ENCODE results near the gene ALAS1.

Gene ALAS1

DNA sequence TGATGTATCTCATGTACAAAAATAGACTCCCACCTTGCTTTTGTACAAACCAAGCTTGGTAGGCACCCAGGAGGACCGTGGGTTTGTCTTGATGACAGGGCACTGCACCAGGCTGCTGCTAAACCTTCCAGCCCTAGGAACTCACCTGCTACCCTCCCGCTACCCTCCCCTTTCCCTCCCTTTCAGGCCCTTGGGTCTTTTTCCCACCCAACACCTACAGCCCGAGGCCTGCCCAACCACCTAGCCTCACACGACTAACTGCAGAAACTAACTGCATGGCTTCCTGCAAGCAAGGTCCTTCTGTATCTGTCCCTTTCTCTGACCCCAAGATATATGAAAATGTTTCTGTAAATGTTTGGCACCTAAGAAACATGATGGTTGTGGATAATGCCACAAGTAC is 58.7 kb downstream of the ALAS1 start:
- POLR2A ChIA-PET (ENCODE audit: low non-redundant PET), result interaction anchor here (0.6 kb wide), 1 partner anchor 21 kb away, joined by 4 read pairs; no protein-coding TSS in a partner anchor

DNA sequence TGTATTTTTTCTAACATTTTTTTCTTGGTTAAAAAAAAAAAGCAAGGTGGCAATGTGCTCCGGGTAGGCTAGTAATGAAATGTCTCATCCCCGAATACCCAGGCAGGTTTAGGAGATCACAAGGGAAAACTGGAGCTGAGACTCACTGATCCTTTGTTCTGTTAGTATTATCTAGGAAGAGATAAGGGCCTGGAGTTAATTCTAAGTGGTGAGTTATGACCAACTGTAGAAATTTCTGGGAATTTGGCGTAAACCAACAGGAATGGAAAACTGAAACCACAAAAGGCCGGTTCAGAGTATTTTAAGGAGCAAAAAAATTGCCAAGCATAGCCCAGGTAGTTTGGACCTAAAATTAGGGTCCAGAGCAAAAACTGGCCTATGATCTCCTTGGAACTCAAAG is 60.0 kb downstream of the ALAS1 start:
- TF ChIP-seq, protein P1, sequence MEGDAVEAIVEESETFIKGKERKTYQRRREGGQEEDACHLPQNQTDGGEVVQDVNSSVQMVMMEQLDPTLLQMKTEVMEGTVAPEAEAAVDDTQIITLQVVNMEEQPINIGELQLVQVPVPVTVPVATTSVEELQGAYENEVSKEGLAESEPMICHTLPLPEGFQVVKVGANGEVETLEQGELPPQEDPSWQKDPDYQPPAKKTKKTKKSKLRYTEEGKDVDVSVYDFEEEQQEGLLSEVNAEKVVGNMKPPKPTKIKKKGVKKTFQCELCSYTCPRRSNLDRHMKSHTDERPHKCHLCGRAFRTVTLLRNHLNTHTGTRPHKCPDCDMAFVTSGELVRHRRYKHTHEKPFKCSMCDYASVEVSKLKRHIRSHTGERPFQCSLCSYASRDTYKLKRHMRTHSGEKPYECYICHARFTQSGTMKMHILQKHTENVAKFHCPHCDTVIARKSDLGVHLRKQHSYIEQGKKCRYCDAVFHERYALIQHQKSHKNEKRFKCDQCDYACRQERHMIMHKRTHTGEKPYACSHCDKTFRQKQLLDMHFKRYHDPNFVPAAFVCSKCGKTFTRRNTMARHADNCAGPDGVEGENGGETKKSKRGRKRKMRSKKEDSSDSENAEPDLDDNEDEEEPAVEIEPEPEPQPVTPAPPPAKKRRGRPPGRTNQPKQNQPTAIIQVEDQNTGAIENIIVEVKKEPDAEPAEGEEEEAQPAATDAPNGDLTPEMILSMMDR (conservative IDR thresholded peaks at IDR 0.05; ENCODE audit: low read depth), result no peak
- ChIA-PET POLR2A (ENCODE audit: low non-redundant PET) (no interaction called here), CTCF (no interaction called here)

More for the DNA sequence above, 58.7 kb downstream of the ALAS1 start:
- TF ChIP-seq, protein P1 (conservative IDR thresholded peaks at IDR 0.05; ENCODE audit: low read depth), result no peak
- no peak overlapping the region for H3K27ac ChIP-seq
- no peak for DNase-seq (ENCODE audit: low spot score)
- CTCF ChIA-PET, result interaction anchor here (0.6 to 0.7 kb wide), 2 partner anchors 26 to 255 kb away, joined by 3 read pairs; no protein-coding TSS in a partner anchor

DNA sequence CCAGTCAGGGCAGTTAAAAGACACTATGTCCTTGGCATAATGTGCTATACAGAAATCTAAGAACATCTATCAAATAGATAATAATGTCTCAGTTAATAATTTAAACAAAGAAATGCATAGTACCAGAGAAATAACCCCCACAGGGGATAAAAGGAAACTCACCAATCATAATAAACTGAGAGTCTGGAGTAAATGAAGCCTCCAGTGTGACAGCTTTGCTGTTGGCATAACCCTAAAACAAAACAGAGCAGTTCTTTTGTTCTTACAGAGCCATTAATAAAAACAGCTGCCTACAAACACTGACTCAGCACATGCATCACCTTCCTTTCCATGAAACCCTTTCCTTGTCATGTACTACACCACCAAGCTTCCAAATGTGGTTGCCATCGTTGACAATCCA is 61.1 kb downstream of the ALAS1 start:
- TF ChIP-seq, protein P1 (conservative IDR thresholded peaks at IDR 0.05; ENCODE audit: low read depth), result no peak
- CTCF ChIA-PET, result interaction anchor here (1.0 kb wide), 1 partner anchor 80 kb away, joined by 3 read pairs; no protein-coding TSS in a partner anchor
- DNase-seq (ENCODE audit: low spot score), result no peak
- POLR2A ChIA-PET (ENCODE audit: low non-redundant PET), result no interaction called here
- no peak overlapping the region for H3K27ac ChIP-seq

More for the DNA sequence above, 60.0 kb downstream of the ALAS1 start:
- H3K27ac ChIP-seq, result no peak overlapping the region
- no peak for DNase-seq (ENCODE audit: low spot score)

DNA sequence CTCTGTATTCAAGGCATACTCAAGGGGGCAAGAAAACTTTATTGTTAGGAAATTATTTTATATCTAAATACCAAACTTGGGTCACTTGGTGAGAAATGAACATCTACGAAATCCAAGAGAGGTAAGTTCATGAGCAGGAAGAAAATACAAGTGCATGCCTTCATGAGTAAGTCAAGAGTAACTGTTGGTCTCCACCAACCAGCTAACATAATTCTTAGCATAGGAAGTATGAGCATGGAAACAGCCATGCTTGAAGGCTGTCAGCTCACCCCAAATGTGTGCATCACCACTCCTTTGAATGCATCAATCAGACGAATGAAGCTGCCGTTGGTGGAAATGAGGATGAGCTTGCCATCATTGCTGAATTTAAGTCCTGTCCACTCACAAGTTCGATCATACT is 61.5 kb downstream of the ALAS1 start:
- CTCF ChIA-PET, result interaction anchor here (1.0 kb wide), 1 partner anchor 80 kb away, joined by 3 read pairs; no protein-coding TSS in a partner anchor
- POLR2A ChIA-PET (ENCODE audit: low non-redundant PET), result no interaction called here
- TF ChIP-seq, protein P1 (conservative IDR thresholded peaks at IDR 0.05; ENCODE audit: low read depth), result no peak
- H3K27ac ChIP-seq, result no peak overlapping the region
- no peak for DNase-seq (ENCODE audit: low spot score)

DNA sequence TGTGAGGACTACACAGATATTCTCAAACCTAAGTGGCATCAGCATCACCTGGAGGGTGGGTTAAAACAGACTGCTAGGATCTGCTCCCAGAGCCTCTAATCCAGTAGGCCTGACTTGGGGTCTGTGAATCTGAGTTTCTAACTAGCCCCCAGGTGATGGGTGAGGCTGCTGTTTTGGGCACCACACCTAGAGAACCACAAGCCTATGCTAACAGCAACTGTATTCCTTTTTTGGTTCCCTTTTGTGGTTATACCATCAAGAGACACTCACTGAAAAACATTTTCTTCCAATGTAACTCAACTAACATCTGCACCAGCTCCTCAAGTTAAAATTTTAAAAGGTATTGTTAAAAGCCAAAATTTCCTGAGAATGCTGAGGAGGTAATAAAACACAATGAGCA is 64.5 kb downstream of the ALAS1 start:
- ChIA-PET CTCF (no interaction called here), POLR2A (ENCODE audit: low non-redundant PET) (no interaction called here)
- TF ChIP-seq, protein P1 (conservative IDR thresholded peaks at IDR 0.05; ENCODE audit: low read depth), result no peak
- no peak overlapping the region for H3K27ac ChIP-seq
- DNase-seq (ENCODE audit: low spot score), result no peak
